ENCODE data around the gene CACUL1. TPM values are rescaled to one million over a fixed set of nuclear protein-coding genes. Genes with fewer than 3 reads are reported as not detected.
"Not testable (repeated sequence)": the region's sequence is repeated elsewhere in the genome, so short reads cannot be mapped to it uniquely, and the experiment has no call there.

Gene CACUL1
- total RNA-seq, 1 experiment from 2014 or later: 16.3 TPM

- DNase-seq (ENCODE audit: low spot score): no peak
Observed at GRCh38 chr10:118687472-118687871, 67.3 kb downstream of the CACUL1 start.

- DNase-seq (ENCODE audit: low spot score): no peak
Observed at GRCh38 chr10:118682533-118682932, 72.2 kb downstream of the CACUL1 start.

- DNase-seq (ENCODE audit: low spot score): no peak
Observed at GRCh38 chr10:118680197-118680596, 74.6 kb downstream of the CACUL1 start.

- no peak for DNase-seq (ENCODE audit: low spot score)
Observed at GRCh38 chr10:118674226-118674919, 80.4 kb downstream of the CACUL1 start.

GRCh38 chr10:118672766-118673715 lies 81.7 kb downstream of the CACUL1 start:
- no peak for DNase-seq (ENCODE audit: low spot score)

GRCh38 chr10:118672153-118672552 lies 82.6 kb downstream of the CACUL1 start:
- DNase-seq (ENCODE audit: low spot score): no peak

GRCh38 chr10:118671221-118671620 lies 83.5 kb downstream of the CACUL1 start:
- not testable (repeated sequence) for DNase-seq (ENCODE audit: low spot score)

- DNase-seq (ENCODE audit: low spot score): no peak
Observed at GRCh38 chr10:118670472-118671124, 84.2 kb downstream of the CACUL1 start.

GRCh38 chr10:118669835-118670234 lies 84.9 kb downstream of the CACUL1 start:
- no peak for DNase-seq (ENCODE audit: low spot score)

GRCh38 chr10:118669020-118669791 lies 85.6 kb downstream of the CACUL1 start:
- peak; percentile 61 for DNase-seq (ENCODE audit: low spot score)

GRCh38 chr10:118668228-118668952 lies 86.4 kb downstream of the CACUL1 start:
- DNase-seq (ENCODE audit: low spot score): no peak

- DNase-seq (ENCODE audit: low spot score): no peak
Observed at GRCh38 chr10:118667732-118668131, 87.0 kb downstream of the CACUL1 start.

GRCh38 chr10:118666350-118666749 lies 88.4 kb downstream of the CACUL1 start:
- no peak for DNase-seq (ENCODE audit: low spot score)

- no peak for DNase-seq (ENCODE audit: low spot score)
Observed at GRCh38 chr10:118664321-118664720, 90.4 kb downstream of the CACUL1 start.

GRCh38 chr10:118663176-118663575 lies 91.6 kb downstream of the CACUL1 start:
- no peak for DNase-seq (ENCODE audit: low spot score)

- no peak for DNase-seq (ENCODE audit: low spot score)
Observed at GRCh38 chr10:118662228-118663035, 92.3 kb downstream of the CACUL1 start.

- no peak for DNase-seq (ENCODE audit: low spot score)
Observed at GRCh38 chr10:118658762-118659161, 96.0 kb downstream of the CACUL1 start.

GRCh38 chr10:118658168-118658567 lies 96.6 kb downstream of the CACUL1 start:
- not testable (repeated sequence) for DNase-seq (ENCODE audit: low spot score)

GRCh38 chr10:118645294-118645693 lies 109.5 kb downstream of the CACUL1 start:
- not testable (repeated sequence) for DNase-seq (ENCODE audit: low spot score)

- DNase-seq (ENCODE audit: low spot score): no peak
Observed at GRCh38 chr10:118642228-118642627, 112.5 kb downstream of the CACUL1 start.

Data from H4 (cell line).